ENCODE results near the gene LCK. TPM values are rescaled to one million over a fixed set of nuclear protein-coding genes. Genes with fewer than 3 reads are reported as not detected.
A peak's percentile ranks its signal among the peaks of the same experiment; 100 is the strongest.

The LCK gene
- total RNA-seq, 1 donor from 2014 or later: 1.1 TPM

DNA sequence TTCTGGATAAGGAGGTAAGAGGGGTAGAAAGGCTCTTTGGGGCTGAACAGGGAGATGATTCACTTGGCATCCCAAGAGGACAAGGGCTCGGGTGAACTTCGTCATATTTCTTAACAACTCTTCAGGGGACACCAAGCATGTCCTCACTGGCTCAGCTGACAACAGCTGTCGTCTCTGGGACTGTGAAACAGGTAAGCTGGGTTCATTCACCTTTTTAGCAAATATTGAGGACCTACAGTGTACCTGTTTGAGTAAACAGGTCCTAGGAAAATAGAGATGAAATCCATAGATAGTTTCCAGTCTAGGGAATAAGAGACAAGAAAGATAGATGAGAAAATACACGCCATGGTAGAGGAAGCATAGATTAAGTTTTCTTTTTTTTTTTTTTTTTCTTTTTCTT, 26.8 kb upstream of the LCK start:
- peaks cover 16% of the 10 kb centered on the region for H3K4me1 Mint-ChIP-seq (ENCODE audit: unreplicated experiment)
- no peaks in the 10 kb centered on the region for H3K9me3 Mint-ChIP-seq (ENCODE audit: unreplicated experiment)
- DNase-seq (ENCODE audit: low spot score): no peak
- TF ChIP-seq, protein P1, sequence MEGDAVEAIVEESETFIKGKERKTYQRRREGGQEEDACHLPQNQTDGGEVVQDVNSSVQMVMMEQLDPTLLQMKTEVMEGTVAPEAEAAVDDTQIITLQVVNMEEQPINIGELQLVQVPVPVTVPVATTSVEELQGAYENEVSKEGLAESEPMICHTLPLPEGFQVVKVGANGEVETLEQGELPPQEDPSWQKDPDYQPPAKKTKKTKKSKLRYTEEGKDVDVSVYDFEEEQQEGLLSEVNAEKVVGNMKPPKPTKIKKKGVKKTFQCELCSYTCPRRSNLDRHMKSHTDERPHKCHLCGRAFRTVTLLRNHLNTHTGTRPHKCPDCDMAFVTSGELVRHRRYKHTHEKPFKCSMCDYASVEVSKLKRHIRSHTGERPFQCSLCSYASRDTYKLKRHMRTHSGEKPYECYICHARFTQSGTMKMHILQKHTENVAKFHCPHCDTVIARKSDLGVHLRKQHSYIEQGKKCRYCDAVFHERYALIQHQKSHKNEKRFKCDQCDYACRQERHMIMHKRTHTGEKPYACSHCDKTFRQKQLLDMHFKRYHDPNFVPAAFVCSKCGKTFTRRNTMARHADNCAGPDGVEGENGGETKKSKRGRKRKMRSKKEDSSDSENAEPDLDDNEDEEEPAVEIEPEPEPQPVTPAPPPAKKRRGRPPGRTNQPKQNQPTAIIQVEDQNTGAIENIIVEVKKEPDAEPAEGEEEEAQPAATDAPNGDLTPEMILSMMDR (IDR thresholded peaks at IDR 0.05; ENCODE audit: unreplicated experiment): no peak
- peak overlapping the region; percentile 89 for H3K27ac Mint-ChIP-seq (ENCODE audit: unreplicated experiment)
- peak overlapping the region; percentile 79 for H3K4me3 Mint-ChIP-seq (ENCODE audit: unreplicated experiment)
- H3K27me3 Mint-ChIP-seq (ENCODE audit: unreplicated experiment): peaks cover 4% of the 10 kb centered on the region
- H3K36me3 Mint-ChIP-seq (ENCODE audit: low read depth, unreplicated experiment): peaks cover 23% of the 10 kb centered on the region

GRCh38 chr1:32228771-32229170, 22.3 kb upstream of the LCK start:
- Mint-ChIP-seq H3K9me3 (ENCODE audit: unreplicated experiment) (no peaks in the 10 kb centered on the region), H3K27me3 (ENCODE audit: unreplicated experiment) (no peaks in the 10 kb centered on the region), H3K36me3 (ENCODE audit: low read depth, unreplicated experiment) (peaks cover 23% of the 10 kb centered on the region), H3K4me1 (ENCODE audit: unreplicated experiment) (peaks cover 4% of the 10 kb centered on the region), H3K4me3 (ENCODE audit: unreplicated experiment) (no peak overlapping the region), H3K27ac (ENCODE audit: unreplicated experiment) (no peak overlapping the region)
- TF ChIP-seq, protein P1 (IDR thresholded peaks at IDR 0.05; ENCODE audit: unreplicated experiment): no peak
- no peak for DNase-seq (ENCODE audit: low spot score)

- DNase-seq (ENCODE audit: low spot score): no peak
- H3K36me3 Mint-ChIP-seq (ENCODE audit: low read depth, unreplicated experiment): peaks cover 16% of the 10 kb centered on the region
- H3K4me3 Mint-ChIP-seq (ENCODE audit: unreplicated experiment): no peak overlapping the region
- H3K27me3 Mint-ChIP-seq (ENCODE audit: unreplicated experiment): no peaks in the 10 kb centered on the region
- no peaks in the 10 kb centered on the region for H3K9me3 Mint-ChIP-seq (ENCODE audit: unreplicated experiment)
- TF ChIP-seq, protein P1 (IDR thresholded peaks at IDR 0.05; ENCODE audit: unreplicated experiment): no peak
- no peak overlapping the region for H3K27ac Mint-ChIP-seq (ENCODE audit: unreplicated experiment)
- no peaks in the 10 kb centered on the region for H3K4me1 Mint-ChIP-seq (ENCODE audit: unreplicated experiment)
Measured at GRCh38 chr1:32231843-32232432, 19.1 kb upstream of the LCK start.

GRCh38 chr1:32232558-32233304, 18.3 kb upstream of the LCK start:
- TF ChIP-seq, protein P1 (IDR thresholded peaks at IDR 0.05; ENCODE audit: unreplicated experiment): no peak
- Mint-ChIP-seq H3K36me3 (ENCODE audit: low read depth, unreplicated experiment) (peaks cover 14% of the 10 kb centered on the region), H3K27ac (ENCODE audit: unreplicated experiment) (no peak overlapping the region), H3K4me1 (ENCODE audit: unreplicated experiment) (no peaks in the 10 kb centered on the region), H3K9me3 (ENCODE audit: unreplicated experiment) (no peaks in the 10 kb centered on the region), H3K27me3 (ENCODE audit: unreplicated experiment) (no peaks in the 10 kb centered on the region), H3K4me3 (ENCODE audit: unreplicated experiment) (no peak overlapping the region)
- DNase-seq (ENCODE audit: low spot score): no peak

GRCh38 chr1:32234792-32235191, 16.3 kb upstream of the LCK start:
- Mint-ChIP-seq H3K9me3 (ENCODE audit: unreplicated experiment) (no peaks in the 10 kb centered on the region), H3K4me3 (ENCODE audit: unreplicated experiment) (no peak overlapping the region), H3K36me3 (ENCODE audit: low read depth, unreplicated experiment) (no peaks in the 10 kb centered on the region), H3K27me3 (ENCODE audit: unreplicated experiment) (no peaks in the 10 kb centered on the region), H3K27ac (ENCODE audit: unreplicated experiment) (no peak overlapping the region), H3K4me1 (ENCODE audit: unreplicated experiment) (peaks cover 3% of the 10 kb centered on the region)
- DNase-seq (ENCODE audit: low spot score): no peak
- TF ChIP-seq, protein P1 (IDR thresholded peaks at IDR 0.05; ENCODE audit: unreplicated experiment): no peak
